HG03280 (cell line): ENCODE measurements around the gene UBAP2L.
A peak's percentile ranks its signal among the peaks of the same experiment; 100 is the strongest.
"Not testable (repeated sequence)": the region's sequence is repeated elsewhere in the genome, so short reads cannot be mapped to it uniquely, and the experiment has no call there.

Experiments used
- ATAC-seq: cut with Tn5 transposase; IDR thresholded peaks from one replicate; pipeline ENCODE4 v1.9.1; 2021; ENCODE audit warnings: mild to moderate bottlenecking, moderate library complexity; ENCODE audit not compliant: unreplicated experiment

The UBAP2L gene

GRCh38 chr1:154199563-154199879, 21.2 kb upstream of the UBAP2L start:
- no peak for ATAC-seq

GRCh38 chr1:154205778-154206177, 15.0 kb upstream of the UBAP2L start:
- ATAC-seq = not testable (repeated sequence)

GRCh38 chr1:154206196-154206595, 14.6 kb upstream of the UBAP2L start, which contains the start of gene CFAP141:
CFAP141 (minus strand) TSS chr1:154206333; CDS start chr1:154206307, 26 bp downstream.
- no peak for ATAC-seq

- no peak for ATAC-seq
Observed at GRCh38 chr1:154207262-154207661, 13.5 kb upstream of the UBAP2L start.

GRCh38 chr1:154208677-154209388, 11.9 kb upstream of the UBAP2L start:
- no peak for ATAC-seq

GRCh38 chr1:154212083-154212482, 8.7 kb upstream of the UBAP2L start:
- ATAC-seq = no peak

- no peak for ATAC-seq
Observed at GRCh38 chr1:154213274-154213673, 7.5 kb upstream of the UBAP2L start.

GRCh38 chr1:154218545-154218944, 2.2 kb upstream of the UBAP2L start:
- no peak for ATAC-seq

- ATAC-seq = no peak
Observed at GRCh38 chr1:154219541-154219940, 1.2 kb upstream of the UBAP2L start.

GRCh38 chr1:154220970-154221277, 169 bp downstream of the UBAP2L start:
- no peak for ATAC-seq

- ATAC-seq = peak; percentile 17
Observed at GRCh38 chr1:154221278-154222001, 685 bp downstream of the UBAP2L start.

- no peak for ATAC-seq
Observed at GRCh38 chr1:154222518-154222917, 1.8 kb downstream of the UBAP2L start.

- ATAC-seq = no peak
Observed at GRCh38 chr1:154222918-154223317, 2.2 kb downstream of the UBAP2L start.

- ATAC-seq = no peak
Observed at GRCh38 chr1:154223621-154224020, 2.9 kb downstream of the UBAP2L start.

- ATAC-seq = no peak
Observed at GRCh38 chr1:154225370-154225769, 4.6 kb downstream of the UBAP2L start.

- not testable (repeated sequence) for ATAC-seq
Observed at GRCh38 chr1:154231112-154231511, 10.4 kb downstream of the UBAP2L start.

GRCh38 chr1:154233127-154233526, 12.4 kb downstream of the UBAP2L start:
- ATAC-seq = not testable (repeated sequence)

GRCh38 chr1:154236855-154237254, 16.1 kb downstream of the UBAP2L start:
- no peak for ATAC-seq

- ATAC-seq = no peak
Observed at GRCh38 chr1:154237435-154237834, 16.7 kb downstream of the UBAP2L start.

- no peak for ATAC-seq
Observed at GRCh38 chr1:154237880-154238506, 17.2 kb downstream of the UBAP2L start.

- no peak for ATAC-seq
Observed at GRCh38 chr1:154239491-154239890, 18.7 kb downstream of the UBAP2L start.

GRCh38 chr1:154240294-154240833, 19.6 kb downstream of the UBAP2L start:
- ATAC-seq = no peak
